ENCODE results near the gene CMTR2.

DNA sequence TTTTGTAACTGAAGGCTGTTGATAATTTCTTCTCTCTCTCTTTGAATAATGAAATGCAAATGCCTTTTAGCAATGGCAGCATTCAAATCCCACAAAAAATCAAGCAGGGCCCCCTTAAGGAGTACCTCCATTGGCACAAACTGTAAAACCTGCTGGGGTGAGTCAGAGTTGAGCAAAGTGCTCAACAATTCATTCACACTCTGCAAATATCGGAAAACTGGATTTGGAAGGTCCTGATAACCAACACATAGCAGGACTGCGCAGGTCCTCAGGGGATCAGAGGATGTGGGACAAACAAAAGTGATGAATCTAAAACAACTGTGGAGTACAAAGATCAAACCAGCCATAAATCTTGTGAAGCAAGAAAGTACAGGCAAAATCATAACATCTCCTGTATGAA, 5.6 kb downstream of the CMTR2 start:
- TF ChIP-seq CTCF (IDR thresholded peaks at IDR 0.05) (no peak), EZH2 (IDR thresholded peaks at IDR 0.05; ENCODE audit: borderline replicate concordance, insufficient read depth, low read depth, low read length, poor library complexity, severe bottlenecking) (no peak)

Data from B cell (primary cell).